Epithelial cell of esophagus (primary cell): Measurements from ENCODE around the gene FKBP15.
"Not testable (repeated sequence)": the region's sequence is repeated elsewhere in the genome, so short reads cannot be mapped to it uniquely, and the experiment has no call there.

Source experiments
- DNase-seq: peaks from one replicate; pipeline ENCODE4 v3.0.0; 2010; ENCODE audit warnings: low read depth
- H3K4me3 ChIP-seq: 2 replicates; pipeline ENCODE4 v1.5.1; 2011; ENCODE audit warnings: mild to moderate bottlenecking, low read length, control low read depth
- TF ChIP-seq, protein P1 (sequence below): IDR thresholded peaks from 2 replicates; pipeline ENCODE4 v1.5.1; 2011; ENCODE audit warnings: low read depth, mild to moderate bottlenecking, low read length, control low read depth, inconsistent platforms; ENCODE audit not compliant: insufficient read depth; ENCODE audit errors: missing control alignments

The FKBP15 gene

DNA sequence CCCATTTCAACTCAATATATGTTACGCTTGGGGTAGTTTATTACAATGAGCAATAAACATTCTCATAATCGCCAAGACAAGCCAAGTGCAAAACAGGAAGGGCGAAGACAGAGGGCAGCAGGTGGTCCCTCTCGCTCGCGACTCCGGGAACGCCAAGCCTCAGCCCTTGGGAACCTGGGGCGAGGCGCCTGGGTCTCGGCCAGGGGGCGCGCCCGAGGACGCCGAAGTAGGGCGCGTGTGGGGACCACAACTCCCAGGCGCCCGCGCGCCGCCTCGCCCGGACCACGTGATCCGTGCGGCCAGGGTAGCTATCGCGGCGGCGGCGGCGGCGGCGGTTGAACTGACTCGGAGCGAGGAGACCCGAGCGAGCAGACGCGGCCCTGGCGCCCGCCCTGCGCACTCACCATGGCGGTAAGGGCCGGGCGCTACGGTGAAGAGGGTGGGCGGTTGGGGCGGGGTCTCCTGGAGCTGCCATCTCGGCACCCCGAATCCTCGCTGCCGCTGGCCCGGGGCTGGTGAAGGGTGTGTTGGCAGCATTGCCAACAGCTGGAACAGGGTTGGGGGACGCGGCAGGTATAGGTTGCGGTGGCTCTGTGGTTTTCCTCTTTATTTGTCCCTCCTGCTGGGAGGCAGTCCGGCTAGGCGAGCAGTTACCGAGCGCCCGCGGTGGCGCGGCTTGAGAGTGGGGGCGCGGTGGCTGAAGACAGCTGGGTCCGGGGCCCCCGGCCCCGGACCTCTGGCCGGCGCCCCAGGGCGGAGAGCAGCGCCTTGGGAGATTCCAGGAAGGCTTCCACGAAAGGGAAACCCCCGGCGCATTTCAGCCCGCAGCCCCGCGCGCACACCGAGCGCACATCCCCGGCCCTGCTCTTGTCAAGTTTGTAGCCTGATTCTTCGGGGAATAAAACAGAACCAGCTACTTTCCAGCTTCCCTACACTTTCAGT is 70.1 kb downstream of the FKBP15 start, which contains the start of gene SLC31A2:
Gene SLC31A2 (plus strand): TSS at position 338 of the 942 bp plus-strand sequence. CDS start 68 bp downstream, at position 406.
- H3K4me3 ChIP-seq: peak within 1 kb of the TSS; percentile 91
- DNase-seq: peak; percentile 90
- TF ChIP-seq, protein P1, sequence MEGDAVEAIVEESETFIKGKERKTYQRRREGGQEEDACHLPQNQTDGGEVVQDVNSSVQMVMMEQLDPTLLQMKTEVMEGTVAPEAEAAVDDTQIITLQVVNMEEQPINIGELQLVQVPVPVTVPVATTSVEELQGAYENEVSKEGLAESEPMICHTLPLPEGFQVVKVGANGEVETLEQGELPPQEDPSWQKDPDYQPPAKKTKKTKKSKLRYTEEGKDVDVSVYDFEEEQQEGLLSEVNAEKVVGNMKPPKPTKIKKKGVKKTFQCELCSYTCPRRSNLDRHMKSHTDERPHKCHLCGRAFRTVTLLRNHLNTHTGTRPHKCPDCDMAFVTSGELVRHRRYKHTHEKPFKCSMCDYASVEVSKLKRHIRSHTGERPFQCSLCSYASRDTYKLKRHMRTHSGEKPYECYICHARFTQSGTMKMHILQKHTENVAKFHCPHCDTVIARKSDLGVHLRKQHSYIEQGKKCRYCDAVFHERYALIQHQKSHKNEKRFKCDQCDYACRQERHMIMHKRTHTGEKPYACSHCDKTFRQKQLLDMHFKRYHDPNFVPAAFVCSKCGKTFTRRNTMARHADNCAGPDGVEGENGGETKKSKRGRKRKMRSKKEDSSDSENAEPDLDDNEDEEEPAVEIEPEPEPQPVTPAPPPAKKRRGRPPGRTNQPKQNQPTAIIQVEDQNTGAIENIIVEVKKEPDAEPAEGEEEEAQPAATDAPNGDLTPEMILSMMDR: peak; percentile 15

DNA sequence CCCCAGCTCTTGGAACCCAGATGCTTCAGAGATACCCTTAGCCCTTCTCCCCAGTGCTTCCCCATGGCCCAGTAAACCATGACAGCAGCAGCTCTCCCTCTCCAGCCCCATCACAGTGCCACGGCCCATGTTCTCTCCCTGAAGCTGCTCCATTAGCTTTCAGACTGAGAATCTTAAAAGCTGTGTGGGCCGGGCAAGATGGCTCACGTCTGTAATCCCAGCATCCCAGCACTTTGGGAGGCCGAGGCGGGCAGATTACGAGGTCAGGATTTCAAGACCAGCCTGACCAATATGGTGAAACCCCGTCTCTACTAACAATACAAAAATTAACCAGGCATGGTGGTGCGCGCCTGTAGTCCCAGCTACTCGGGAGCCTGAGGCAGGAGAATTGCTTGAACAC is 71.5 kb downstream of the FKBP15 start:
- H3K4me3 ChIP-seq, DNase-seq: not testable (repeated sequence)

DNA sequence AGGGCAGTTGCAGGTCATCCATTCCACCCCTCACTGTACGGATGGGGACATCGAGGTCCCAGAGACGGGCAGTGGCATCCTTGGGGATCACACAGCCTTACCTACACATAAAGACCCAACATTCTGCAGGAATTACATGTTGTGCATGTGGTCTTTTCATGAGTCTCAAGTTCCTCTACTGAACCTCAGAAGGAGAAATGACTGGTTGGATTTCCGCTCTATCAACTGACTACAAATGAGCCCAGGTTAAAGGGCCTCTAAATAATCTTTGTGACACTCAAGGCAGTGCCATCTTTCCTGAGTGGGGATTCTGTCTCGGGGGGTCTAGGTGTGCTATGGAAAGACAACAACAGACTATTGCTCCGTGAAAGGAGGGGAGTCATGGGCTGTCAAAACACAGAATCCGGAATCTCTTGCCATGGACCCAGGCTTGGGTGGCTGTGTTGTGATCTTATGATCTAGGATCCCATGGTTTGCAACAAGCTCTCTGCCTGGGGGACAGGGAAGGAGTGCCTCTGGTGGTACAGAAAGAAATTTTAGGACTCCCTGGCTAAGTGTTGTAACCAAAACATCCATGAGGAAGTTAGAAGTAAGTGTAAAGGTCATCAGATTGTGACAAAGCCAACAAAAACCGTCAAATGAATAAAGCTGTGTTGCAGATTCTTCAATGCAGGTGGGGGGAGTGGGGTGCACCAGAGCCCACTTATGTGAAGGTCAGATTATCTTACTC is 72.1 kb downstream of the FKBP15 start:
- no peak overlapping the region for H3K4me3 ChIP-seq
- no peak for DNase-seq
- TF ChIP-seq, protein P1: no peak

DNA sequence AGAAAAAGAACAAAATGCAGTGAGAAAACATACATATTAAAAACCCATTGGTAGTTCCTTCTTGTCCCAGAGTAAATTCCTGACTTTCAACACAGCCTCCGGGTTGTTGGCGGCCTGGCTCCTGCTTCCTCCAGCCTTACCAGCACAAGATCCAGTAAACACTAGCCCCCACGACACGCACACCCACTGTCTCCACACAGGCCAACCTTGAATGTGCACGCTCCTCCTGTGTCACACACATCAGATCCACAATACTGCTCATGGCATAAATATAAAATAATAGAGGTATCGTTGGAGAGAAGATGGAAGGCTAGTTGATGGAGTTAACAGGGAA is 72.7 kb downstream of the FKBP15 start:
- H3K4me3 ChIP-seq: no peak overlapping the region
- TF ChIP-seq, protein P1: no peak
- no peak for DNase-seq

DNA sequence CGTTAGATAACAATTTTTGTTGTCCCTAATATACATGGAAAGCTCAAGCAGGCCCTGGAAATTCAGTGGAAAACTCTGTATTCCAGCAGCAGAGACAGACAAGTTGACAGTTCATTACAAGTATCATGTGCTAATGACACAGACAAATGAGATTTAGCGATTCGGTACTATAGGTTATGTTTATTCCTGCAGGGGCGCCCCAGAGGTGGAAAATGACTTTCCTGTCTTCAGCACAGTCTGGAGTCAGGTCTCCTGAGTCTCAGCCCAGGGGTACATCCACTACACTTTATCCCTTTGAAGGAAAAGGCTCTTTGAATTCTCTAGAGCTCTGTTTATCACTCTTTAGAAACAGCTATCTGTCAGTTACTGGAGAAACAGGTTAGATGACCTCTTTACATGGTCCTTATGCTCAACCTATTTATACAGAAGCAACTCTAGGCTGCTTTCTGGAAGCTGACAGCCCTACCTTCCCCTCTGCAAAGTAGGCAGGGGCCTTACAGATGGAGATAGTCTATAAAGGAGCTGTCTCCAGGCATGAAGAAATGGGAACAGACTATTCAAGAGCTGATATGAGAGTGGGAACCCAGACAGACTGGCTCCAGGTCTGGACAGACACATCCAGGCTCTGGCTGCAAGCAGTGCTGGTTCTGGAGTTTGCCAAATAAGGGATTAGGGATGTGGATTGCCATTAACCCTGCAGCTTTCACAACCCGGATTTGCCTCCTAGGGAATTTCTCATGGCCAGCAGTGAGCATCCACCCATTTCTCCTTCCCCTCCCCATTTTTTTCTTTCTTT is 77.4 kb downstream of the FKBP15 start:
- no peak overlapping the region for H3K4me3 ChIP-seq
- TF ChIP-seq, protein P1: no peak
- DNase-seq: peak; percentile 21

DNA sequence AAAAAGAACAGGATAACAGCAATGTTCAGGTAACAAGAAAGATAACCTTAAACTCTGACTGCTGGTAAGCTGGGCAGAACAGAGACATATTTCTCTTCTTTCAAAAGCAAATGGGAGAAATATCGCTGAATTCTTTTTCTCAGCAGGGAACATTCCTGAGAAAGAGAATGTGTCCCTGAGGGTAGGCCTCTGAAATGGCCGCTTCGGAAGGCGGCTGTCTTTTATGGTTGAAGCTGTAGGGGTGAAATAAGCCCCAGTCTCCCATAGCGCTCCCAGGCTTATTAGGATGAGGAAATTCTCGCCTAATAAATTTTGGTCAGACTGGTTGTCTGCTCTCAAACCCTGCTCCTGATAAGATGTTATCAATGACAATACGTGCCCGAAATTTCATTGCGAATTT is 80.2 kb downstream of the FKBP15 start:
- H3K4me3 ChIP-seq, DNase-seq: not testable (repeated sequence)

DNA sequence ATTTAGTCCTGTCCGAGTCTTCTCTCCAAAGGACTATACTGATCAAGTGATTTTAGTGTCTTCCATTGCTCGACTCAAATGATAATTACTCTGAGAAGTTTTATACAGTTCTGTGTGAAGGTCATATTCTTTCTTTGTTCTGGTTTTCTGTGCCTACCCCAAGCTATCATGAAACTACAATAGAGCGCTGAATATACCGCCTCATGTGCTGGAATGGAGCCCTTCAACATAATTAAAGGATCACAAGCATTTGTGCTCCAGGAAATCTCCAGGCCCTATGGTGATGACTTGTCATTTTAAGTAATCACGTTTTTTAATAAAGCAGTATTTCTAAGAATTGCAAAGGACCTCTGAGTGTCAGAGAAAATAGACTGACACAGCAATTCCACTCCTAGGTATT is 81.1 kb downstream of the FKBP15 start:
- H3K4me3 ChIP-seq: no peak overlapping the region
- TF ChIP-seq, protein P1: no peak
- DNase-seq: no peak
